Ovary (tissue), 3 donors: ENCODE data around the gene AOX1.

ENCODE experiments used
- CTCF ChIP-seq, 3 donors: fragments of 450-650 bp in 2 of 3; fragments of 200-600 bp in 1 of 3; IDR thresholded peaks; one replicate each; pipeline versions ENCODE4 v1.5.1 to v1.8.0; 2016 to 2022; ENCODE audit warnings: antibody characterized with exemption in 3 of 3, mild to moderate bottlenecking in 1 of 3
- POLR2A ChIP-seq: fragments of 450-650 bp; IDR thresholded peaks from one replicate; pipeline ENCODE4 v1.6.1; 2017; ENCODE audit warnings: antibody characterized with exemption, mild to moderate bottlenecking, moderate library complexity
- donor health status: DM: no; HTN: no; CAD: no.

GRCh38 chr2:200700856-200701255 lies 115.0 kb downstream of the AOX1 start:
- no peak for TF ChIP-seq CTCF (IDR thresholded peaks at IDR 0.05)
- no peak for TF ChIP-seq POLR2A
